ENCODE results near the gene CROCC. TPM values are rescaled to one million over a fixed set of nuclear protein-coding genes. Genes with fewer than 3 reads are reported as not detected.

Gene CROCC
- total RNA-seq, 1 donor from 2014 or later: 25.7 TPM

DNA sequence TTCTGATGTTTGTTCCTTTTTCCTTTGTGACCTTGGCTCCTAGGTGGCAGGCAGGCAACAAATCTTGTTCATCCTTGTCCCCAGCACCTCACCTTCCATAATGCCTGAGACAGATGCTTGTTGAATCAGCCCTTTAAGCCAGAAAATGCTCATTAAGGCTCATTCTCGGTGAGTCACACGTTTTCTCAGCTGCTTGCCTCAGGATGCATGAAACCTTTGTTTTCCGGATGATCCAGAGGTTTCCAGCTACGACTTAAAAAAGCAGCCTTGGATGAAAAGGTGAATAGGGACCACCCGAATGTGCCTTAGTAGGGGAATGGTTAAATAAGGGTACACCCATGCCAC is 94.6 kb downstream of the CROCC start:
- Mint-ChIP-seq H3K27me3 (ENCODE audit: low read depth) (no peaks in the 10 kb centered on the region), H3K27ac (no peak overlapping the region), H3K36me3 (ENCODE audit: low read depth) (peaks cover 33% of the 10 kb centered on the region), H3K9me3 (no peaks in the 10 kb centered on the region), H3K4me3 (ENCODE audit: low read depth) (no peak overlapping the region), H3K4me1 (ENCODE audit: low read depth) (peaks cover 16% of the 10 kb centered on the region)
- intact Hi-C loops (cut with micrococcal nuclease): loop anchor here (10.0 kb wide), 1 partner anchor 51 kb away; no protein-coding TSS in a partner anchor
- no peak for DNase-seq (ENCODE audit: low spot score)

DNA sequence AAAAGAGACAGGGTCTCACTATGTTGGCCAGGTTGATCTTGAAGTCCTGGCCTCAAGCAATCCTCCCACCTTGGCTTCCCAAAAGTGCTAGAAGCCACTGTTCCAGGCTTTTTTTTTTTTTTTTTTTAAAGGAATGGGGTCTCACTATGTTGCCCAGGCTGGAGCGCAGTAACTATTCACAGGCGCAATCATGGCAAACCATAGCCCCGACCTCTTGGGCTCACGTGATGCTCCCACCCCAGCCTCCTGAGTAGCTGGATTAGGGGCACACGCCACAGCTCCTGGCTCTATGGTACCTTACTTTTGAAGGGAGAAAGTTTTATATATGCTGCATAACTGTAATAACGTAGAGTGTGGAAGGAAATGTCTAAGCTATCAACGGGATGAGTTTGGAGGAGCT is 95.7 kb downstream of the CROCC start:
- H3K27ac Mint-ChIP-seq: no peak overlapping the region
- H3K9me3 Mint-ChIP-seq: no peaks in the 10 kb centered on the region
- H3K27me3 Mint-ChIP-seq (ENCODE audit: low read depth): no peaks in the 10 kb centered on the region
- DNase-seq (ENCODE audit: low spot score): no peak
- H3K4me1 Mint-ChIP-seq (ENCODE audit: low read depth): peaks cover 10% of the 10 kb centered on the region
- peaks cover 40% of the 10 kb centered on the region for H3K36me3 Mint-ChIP-seq (ENCODE audit: low read depth)
- H3K4me3 Mint-ChIP-seq (ENCODE audit: low read depth): no peak overlapping the region
- intact Hi-C loops (cut with micrococcal nuclease): loop anchor here (10.0 kb wide), 1 partner anchor 53 kb away; no protein-coding TSS in a partner anchor

DNA sequence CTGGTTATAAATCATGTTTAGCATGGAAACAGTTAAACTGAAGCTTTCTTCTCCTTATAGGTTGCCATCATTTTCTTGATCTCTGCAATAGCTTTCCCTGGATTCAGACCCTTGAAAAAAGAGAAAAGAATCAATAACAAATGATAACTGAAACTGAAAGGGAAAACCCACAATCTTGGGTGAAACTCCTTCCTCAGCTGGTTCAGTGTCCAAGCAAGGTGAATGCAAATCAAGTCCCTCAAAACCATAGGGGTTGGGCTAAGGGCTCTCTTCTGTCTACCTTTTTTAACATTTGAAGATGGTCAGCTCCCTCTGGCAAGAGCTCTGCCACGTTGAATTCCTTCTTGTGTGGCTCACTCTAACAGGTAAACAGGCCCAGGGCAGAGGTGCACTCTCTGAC is 97.1 kb downstream of the CROCC start:
- Mint-ChIP-seq H3K4me1 (ENCODE audit: low read depth) (peaks cover 10% of the 10 kb centered on the region), H3K9me3 (no peaks in the 10 kb centered on the region), H3K27ac (no peak overlapping the region), H3K27me3 (ENCODE audit: low read depth) (no peaks in the 10 kb centered on the region), H3K36me3 (ENCODE audit: low read depth) (peaks cover 54% of the 10 kb centered on the region), H3K4me3 (ENCODE audit: low read depth) (no peak overlapping the region)
- no peak for DNase-seq (ENCODE audit: low spot score)
- intact Hi-C loops (cut with micrococcal nuclease): loop anchor here (10.0 kb wide), 1 partner anchor 54 kb away; no protein-coding TSS in a partner anchor

DNA sequence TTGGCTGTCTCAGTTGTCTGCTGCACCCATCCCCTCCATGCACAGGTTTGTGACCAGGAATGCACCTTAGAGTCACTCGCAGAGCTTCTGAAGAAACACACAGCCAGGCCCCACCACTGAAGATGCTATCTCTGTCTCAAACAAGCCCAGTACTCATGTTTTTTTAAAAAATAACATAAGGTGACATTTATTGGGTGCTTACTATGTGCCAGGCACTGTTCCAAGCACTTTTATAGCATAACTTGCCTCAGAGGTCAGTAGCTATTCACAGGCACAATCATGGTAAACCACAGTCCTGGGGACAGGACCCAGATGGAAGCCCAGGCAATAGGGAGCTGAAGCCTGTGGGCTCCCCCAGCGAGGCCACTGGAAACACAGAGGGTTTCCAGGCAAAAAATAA is 98.8 kb downstream of the CROCC start:
- intact Hi-C loops (cut with micrococcal nuclease): no loop called here
- DNase-seq (ENCODE audit: low spot score): no peak
- no peak overlapping the region for H3K27ac Mint-ChIP-seq
- no peaks in the 10 kb centered on the region for H3K27me3 Mint-ChIP-seq (ENCODE audit: low read depth)
- H3K4me1 Mint-ChIP-seq (ENCODE audit: low read depth): peaks cover 8% of the 10 kb centered on the region
- H3K36me3 Mint-ChIP-seq (ENCODE audit: low read depth): peaks cover 62% of the 10 kb centered on the region
- H3K9me3 Mint-ChIP-seq: no peaks in the 10 kb centered on the region
- no peak overlapping the region for H3K4me3 Mint-ChIP-seq (ENCODE audit: low read depth)

DNA sequence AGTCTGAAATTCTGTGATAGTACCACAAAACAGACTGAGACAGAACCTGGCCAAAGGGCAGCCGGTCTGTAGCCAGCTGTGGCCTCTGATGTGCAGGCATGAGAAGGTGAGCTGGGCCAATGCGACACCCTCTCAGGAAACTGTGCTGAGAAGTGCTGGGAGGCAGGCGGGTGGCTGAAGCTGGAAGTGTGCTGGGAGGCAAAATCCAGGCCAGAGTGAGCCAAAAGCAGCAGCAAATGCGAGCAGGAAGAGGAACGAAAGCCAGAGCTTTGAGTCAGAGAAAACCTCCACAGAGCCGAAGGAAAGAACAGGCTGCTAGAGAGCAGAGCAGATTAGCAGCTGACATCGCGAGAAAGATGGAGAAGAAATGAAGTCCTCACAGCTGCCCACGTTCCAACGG is 100.2 kb downstream of the CROCC start:
- intact Hi-C loops (cut with micrococcal nuclease): no loop called here
- DNase-seq (ENCODE audit: low spot score): no peak
- H3K36me3 Mint-ChIP-seq (ENCODE audit: low read depth): peaks cover 66% of the 10 kb centered on the region
- H3K4me3 Mint-ChIP-seq (ENCODE audit: low read depth): no peak overlapping the region
- H3K4me1 Mint-ChIP-seq (ENCODE audit: low read depth): peaks cover 8% of the 10 kb centered on the region
- H3K27ac Mint-ChIP-seq: no peak overlapping the region
- no peaks in the 10 kb centered on the region for H3K9me3 Mint-ChIP-seq
- no peaks in the 10 kb centered on the region for H3K27me3 Mint-ChIP-seq (ENCODE audit: low read depth)

Other genes with a start within 250 kb of the CROCC start
- gene RNU1-4, start 181.4 kb upstream of the CROCC start, total RNA-seq: 2,033 and 2,369 TPM in 2 replicates
- 2,033 and 2,369 TPM in 2 replicates for gene RNU1-2, start 26.0 kb upstream of the CROCC start, total RNA-seq
- gene MFAP2, start 58.7 kb downstream of the CROCC start, total RNA-seq: 0.32 TPM in 1 of 2 replicates, not detected in the other
- gene ATP13A2, start 90.0 kb downstream of the CROCC start, total RNA-seq: 47.6 and 50.2 TPM in 2 replicates
- 117 and 124 TPM in 2 replicates for gene SDHB, start 132.1 kb downstream of the CROCC start, total RNA-seq
- 0.11 and 0.14 TPM in 2 replicates for gene PADI2, start 197.5 kb downstream of the CROCC start, total RNA-seq